D721Med (cell line): ENCODE results near the gene PCSK6.

Experiments used
- DNase-seq: peaks from one replicate; pipeline ENCODE4 v3.0.0; 2011; ENCODE audit warnings: low spot score; ENCODE audit not compliant: insufficient read length
- FAIRE-seq: peaks from 2 replicates; lab custom pipeline; 2011; peaks lifted over from hg19 to GRCh38; lab: Jason Lieb, UNC
- CTCF ChIP-seq: IDR thresholded peaks from 2 replicates; pipeline ENCODE4 v1.5.1; 2012; ENCODE audit warnings: mild to moderate bottlenecking, control low read depth; ENCODE audit not compliant: insufficient read depth; ENCODE audit errors: missing control alignments

The PCSK6 gene

GRCh38 chr15:101523560-101523940 lies 34.0 kb upstream of the PCSK6 start:
- FAIRE-seq (no peak), DNase-seq (no peak)
- no peak for TF ChIP-seq CTCF

- DNase-seq (no peak), FAIRE-seq (no peak)
- no peak for TF ChIP-seq CTCF
Observed at GRCh38 chr15:101522621-101523559, 33.4 kb upstream of the PCSK6 start.

- FAIRE-seq (no peak), DNase-seq (no peak)
- TF ChIP-seq CTCF, result no peak
Observed at GRCh38 chr15:101522091-101522490, 32.6 kb upstream of the PCSK6 start.

GRCh38 chr15:101521591-101521990 lies 32.1 kb upstream of the PCSK6 start:
- TF ChIP-seq CTCF, result no peak
- FAIRE-seq (no peak), DNase-seq (no peak)

GRCh38 chr15:101521069-101521468 lies 31.6 kb upstream of the PCSK6 start:
- FAIRE-seq (no peak), DNase-seq (no peak)

GRCh38 chr15:101520395-101520794 lies 30.9 kb upstream of the PCSK6 start:
- no peak for FAIRE-seq
- no peak for TF ChIP-seq CTCF
- DNase-seq, result no peak

More at GRCh38 chr15:101521069-101521468, 31.6 kb upstream of the PCSK6 start:
- TF ChIP-seq CTCF, result no peak

GRCh38 chr15:101517504-101517903 lies 28.0 kb upstream of the PCSK6 start:
- FAIRE-seq (no peak), DNase-seq (no peak)
- TF ChIP-seq CTCF, result no peak
